Measurements from ENCODE around the gene ZC3H12D.
"Not testable (repeated sequence)": the region's sequence is repeated elsewhere in the genome, so short reads cannot be mapped to it uniquely, and the experiment has no call there.

ZC3H12D gene

DNA sequence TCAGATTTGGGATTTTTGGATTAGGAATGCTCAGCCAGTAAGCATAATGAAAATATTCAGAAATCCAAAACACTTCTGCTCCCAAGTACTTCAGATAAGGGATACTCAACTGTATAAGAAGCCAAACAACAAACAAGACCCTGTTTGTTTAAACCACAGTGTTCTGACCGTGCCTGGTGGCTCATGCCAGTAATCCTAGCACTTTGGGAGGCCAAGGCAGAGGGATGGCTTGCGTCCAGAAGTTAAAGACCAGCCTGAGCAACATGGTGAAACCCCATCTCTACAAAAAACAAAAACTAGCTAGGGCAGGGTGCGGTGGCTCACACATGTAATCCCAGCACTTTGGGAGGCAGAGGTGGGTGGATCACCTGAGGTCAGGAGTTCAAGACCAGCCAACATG lies 24.6 kb downstream of the ZC3H12D start:
- H3K9me3 Mint-ChIP-seq: not testable (repeated sequence)

DNA sequence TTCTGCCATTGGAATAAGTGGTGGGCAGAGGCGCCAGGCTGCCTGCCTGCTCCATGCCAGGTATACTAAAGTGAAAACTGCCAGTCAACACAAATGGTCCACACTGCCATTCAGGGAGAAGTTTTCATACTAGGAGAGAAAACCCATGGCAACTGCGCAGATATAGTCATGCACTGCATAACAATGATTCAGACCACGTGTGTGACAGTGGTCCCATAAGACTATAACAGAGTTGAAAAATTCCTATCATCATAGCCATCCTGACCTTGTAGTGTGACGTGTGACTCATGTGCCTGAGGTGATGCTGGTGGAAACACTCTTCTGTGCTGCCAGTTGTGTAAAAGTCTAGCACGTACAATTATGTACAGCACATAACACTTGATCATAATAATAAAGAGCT lies 25.1 kb downstream of the ZC3H12D start:
- Mint-ChIP-seq H3K27me3 (no peaks in the 10 kb centered on the region), H3K9me3 (no peaks in the 10 kb centered on the region), H3K4me3 (no peak overlapping the region), H3K36me3 (peaks cover 46 to 64% of the 10 kb centered on the region in 2 donors), H3K4me1 (peaks cover 31 to 51% of the 10 kb centered on the region in 2 donors), H3K27ac (no peak overlapping the region)
- DNase-seq: no peak
- peak in 1 of 2 donors; percentile 26 for ATAC-seq (replicated peaks)

More for the DNA sequence above, 24.6 kb downstream of the ZC3H12D start:
- H3K36me3 Mint-ChIP-seq: peaks cover 44 to 63% of the 10 kb centered on the region in 2 donors
- ATAC-seq (replicated peaks); H3K4me3 Mint-ChIP-seq; H3K27me3 Mint-ChIP-seq; DNase-seq: not testable (repeated sequence)
- peaks cover 33 to 56% of the 10 kb centered on the region in 2 donors for H3K4me1 Mint-ChIP-seq
- peak overlapping the region; percentile 83 for H3K27ac Mint-ChIP-seq

DNA sequence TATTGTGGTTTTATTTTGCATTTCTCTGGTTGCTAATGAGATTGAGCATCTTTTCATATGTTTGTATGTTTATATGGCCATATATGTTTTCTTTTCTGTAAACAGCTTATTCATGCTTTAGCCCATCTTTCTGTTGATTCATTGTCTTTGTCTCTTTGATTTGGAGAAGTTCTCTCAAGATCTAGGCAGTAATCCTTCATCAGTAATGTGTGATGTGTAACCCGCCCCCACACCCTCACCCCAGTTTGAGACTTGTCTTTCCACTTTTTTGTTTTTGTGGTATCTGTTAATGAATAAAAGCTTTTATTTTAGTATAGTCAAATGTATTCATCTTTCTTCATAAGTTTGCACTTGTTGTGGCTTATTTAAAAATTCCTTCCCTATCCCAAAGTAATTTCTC lies 26.0 kb downstream of the ZC3H12D start:
- Mint-ChIP-seq H3K4me1 (peaks cover 21 to 41% of the 10 kb centered on the region in 2 donors), H3K36me3 (peaks cover 40 to 54% of the 10 kb centered on the region in 2 donors), H3K27me3 (no peaks in the 10 kb centered on the region), H3K27ac (no peak overlapping the region), H3K4me3 (no peak overlapping the region), H3K9me3 (no peaks in the 10 kb centered on the region)
- ATAC-seq (replicated peaks) (no peak), DNase-seq (no peak)

DNA sequence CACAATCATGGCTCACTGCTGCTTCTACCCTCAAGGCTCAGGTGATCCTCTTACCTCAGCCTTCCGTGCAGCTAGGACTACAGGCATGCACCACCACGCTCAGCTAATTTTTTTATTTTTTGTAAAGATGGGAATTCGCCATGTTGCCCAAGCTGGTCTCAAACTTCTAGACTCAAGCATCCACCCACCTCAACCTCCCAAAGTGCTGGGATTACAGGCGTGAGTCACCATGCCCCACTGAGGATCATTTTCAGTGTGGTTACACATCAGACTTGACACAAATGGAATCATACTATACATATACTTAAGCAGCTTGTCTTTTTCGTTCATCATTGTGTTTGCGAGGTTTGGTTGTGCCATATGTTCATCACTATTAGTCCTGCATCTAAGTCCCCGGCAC lies 26.6 kb downstream of the ZC3H12D start:
- Mint-ChIP-seq H3K36me3 (peaks cover 35 to 50% of the 10 kb centered on the region in 2 donors), H3K9me3 (no peaks in the 10 kb centered on the region), H3K4me3 (no peak overlapping the region), H3K27ac (no peak overlapping the region), H3K27me3 (no peaks in the 10 kb centered on the region), H3K4me1 (peaks cover 17 to 35% of the 10 kb centered on the region in 2 donors)
- ATAC-seq (replicated peaks): no peak
- DNase-seq: no peak

DNA sequence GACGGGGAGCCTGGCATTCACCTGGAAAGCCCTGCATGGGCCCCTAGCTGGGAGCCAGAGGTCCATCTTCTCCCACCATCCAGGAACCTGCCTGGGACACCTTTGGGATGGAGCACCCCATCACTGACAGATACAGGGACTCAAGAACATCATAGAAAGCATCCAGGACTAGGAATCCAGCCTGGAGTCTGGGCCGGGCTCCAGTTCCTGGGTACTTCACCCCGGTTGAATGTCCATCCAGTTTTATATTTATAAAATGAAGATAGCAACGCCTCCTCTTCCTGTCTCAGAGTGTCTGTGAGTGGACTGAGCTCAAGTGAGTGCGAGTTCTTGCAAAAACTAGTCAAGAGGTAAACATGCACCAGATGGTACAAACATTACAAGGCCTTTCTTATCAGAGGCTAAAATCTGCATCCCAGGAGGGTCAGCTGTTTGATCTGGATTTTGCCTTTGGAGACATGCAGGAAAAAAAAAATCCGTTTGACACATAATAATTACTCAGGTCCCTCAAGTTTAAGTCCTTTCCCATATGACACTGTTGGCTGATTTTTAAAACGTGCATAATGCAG lies 27.4 kb downstream of the ZC3H12D start:
- peaks cover 28 to 44% of the 10 kb centered on the region in 2 donors for H3K36me3 Mint-ChIP-seq

DNA sequence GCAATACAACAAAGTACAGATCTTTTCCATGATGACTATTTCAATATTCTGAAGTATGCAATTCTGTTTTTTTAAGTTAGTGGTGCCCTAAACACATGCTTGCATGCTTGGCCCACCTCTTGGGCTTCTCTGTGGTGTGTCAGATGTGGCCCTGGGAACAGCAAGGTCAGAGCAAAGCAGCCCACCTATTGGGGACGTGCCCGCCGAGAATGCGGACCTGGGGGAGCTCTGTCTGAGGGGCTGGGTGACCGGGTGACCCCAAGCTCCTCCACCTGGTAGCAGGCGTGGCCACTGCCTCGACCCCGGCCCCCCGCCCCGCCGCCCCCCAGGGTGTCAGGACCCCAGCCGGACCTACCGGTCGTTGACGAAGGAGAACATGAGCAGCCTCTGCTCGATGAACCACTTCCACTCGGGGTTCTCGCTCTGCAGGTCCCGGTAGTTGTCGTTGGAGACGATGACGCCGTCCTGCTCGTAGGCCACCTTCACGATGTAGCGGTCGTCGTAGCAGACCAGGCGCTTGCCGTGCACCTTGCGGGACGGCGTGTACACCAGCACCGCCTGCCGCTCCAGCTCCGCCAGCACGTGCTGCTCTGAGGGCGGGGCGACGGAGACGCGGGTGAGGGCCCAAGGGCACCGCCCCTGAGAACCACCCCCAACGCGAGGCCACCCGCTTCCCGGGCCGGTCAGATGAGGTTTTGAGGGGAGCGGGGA lies 28.3 kb downstream of the ZC3H12D start:
- peaks cover 7 to 23% of the 10 kb centered on the region in 2 donors for H3K4me1 Mint-ChIP-seq
- H3K27ac Mint-ChIP-seq: no peak overlapping the region
- ATAC-seq (replicated peaks) (no peak), DNase-seq (no peak)
- H3K27me3 Mint-ChIP-seq: no peaks in the 10 kb centered on the region
- H3K4me3 Mint-ChIP-seq: no peak overlapping the region
- peaks cover 24 to 40% of the 10 kb centered on the region in 2 donors for H3K36me3 Mint-ChIP-seq
- H3K9me3 Mint-ChIP-seq: no peaks in the 10 kb centered on the region

More for the DNA sequence above, 27.4 kb downstream of the ZC3H12D start:
- H3K9me3 Mint-ChIP-seq: no peaks in the 10 kb centered on the region
- no peak overlapping the region for H3K27ac Mint-ChIP-seq
- ATAC-seq (replicated peaks) (no peak), DNase-seq (no peak)
- H3K4me1 Mint-ChIP-seq: peaks cover 9 to 27% of the 10 kb centered on the region in 2 donors
- H3K27me3 Mint-ChIP-seq: no peaks in the 10 kb centered on the region
- H3K4me3 Mint-ChIP-seq: no peak overlapping the region

DNA sequence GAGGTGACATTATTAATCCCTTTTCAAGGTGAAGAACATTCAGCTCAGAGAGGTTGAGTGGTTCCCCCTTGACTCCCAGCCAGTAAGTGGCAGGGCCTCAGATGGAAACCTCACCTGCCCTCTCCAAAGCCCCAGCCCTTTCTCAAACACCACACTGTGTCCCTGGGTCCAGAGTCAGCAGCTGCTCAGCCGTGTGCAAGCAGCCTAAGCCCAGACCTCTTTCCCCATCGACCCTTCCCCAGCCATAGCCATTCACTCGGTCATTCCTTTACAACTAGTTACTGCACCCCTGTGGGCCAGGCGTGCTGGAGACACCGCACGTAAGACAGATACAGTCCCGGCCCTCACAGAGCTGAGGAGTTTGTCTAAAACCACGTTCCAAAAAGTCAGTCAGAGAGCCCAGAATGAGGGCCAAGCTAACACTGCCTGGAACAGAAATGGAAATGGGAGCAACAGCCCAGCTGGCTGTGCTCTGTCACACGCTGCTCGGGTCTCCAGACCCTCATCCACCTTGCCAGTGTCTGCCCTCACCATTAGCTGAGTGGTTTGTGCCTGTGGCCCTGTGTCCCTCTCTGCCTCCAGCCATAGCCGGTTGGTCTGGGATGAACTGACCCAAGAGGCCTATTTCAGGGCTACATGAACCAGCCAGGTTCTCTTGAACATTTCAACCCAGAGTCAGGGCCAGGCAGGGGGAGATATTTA lies 29.6 kb downstream of the ZC3H12D start:
- peaks cover 27 to 36% of the 10 kb centered on the region in 2 donors for H3K36me3 Mint-ChIP-seq
- no peak overlapping the region for H3K4me3 Mint-ChIP-seq
- no peaks in the 10 kb centered on the region for H3K9me3 Mint-ChIP-seq
- H3K27ac Mint-ChIP-seq: no peak overlapping the region
- ATAC-seq (replicated peaks) (no peak), DNase-seq (no peak)
- H3K4me1 Mint-ChIP-seq: peaks cover 7 to 21% of the 10 kb centered on the region in 2 donors
- H3K27me3 Mint-ChIP-seq: no peaks in the 10 kb centered on the region

DNA sequence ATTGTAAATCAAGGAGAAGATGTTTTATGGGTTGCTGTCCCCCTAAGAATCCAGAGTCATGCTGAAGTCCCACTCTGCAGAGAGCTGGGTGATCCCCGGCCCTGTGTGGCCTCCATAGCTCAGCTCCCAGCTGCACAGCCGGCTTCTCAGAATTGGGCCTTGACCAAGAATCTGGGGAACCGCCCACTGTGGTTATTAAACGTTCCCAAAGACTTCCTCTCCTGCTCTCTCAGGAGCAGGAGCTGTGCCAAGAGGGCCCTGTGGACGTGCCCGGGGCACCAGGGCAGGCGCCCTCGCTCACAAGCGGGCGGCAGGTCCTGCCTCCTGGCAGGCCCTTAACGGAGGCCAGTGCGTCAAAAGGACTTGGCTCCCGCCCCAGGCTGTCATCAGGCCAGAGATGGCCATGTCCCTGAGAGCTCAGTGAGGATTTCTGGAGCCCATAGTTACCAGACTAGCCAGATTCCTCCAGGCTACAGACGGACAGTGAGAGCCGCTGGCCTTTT lies 30.4 kb downstream of the ZC3H12D start:
- DNase-seq: no peak
- Mint-ChIP-seq H3K27ac (no peak overlapping the region), H3K36me3 (peaks cover 27 to 32% of the 10 kb centered on the region in 2 donors)

DNA sequence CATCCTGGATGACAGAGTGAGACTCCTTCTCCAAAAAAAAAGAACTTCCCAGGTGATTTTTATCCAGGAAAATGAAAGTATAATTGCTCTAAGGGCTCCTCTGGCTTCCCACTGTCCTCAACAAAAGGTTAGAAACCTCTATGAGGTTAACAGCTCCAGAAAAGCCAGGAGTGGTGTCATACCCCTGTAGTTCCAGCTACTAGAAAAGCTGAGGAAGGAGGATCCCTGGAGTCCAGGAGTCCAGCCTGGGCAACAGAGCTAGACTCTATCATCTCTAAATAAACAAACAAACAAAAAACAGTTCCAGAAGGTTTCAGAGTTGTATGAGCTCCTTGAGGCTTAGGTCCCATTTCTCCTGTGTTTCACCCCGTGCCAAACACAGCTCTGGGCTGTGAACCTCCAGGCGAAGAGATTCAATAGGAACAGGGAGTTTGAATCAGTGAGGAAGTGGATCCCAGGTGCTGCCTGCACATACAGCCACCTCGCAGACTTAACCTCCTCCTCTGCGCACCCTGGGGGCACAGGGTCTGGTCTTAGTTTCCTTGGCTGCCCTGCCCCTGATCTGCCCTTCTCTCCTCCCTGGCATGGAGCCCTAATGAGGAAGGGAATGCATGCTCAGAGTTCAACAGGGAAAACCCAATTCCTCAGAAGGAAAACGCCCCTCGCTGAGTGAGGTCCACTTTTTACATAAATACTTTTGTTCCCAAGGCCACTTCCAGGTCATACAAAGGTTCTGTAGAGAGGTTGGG lies 31.0 kb downstream of the ZC3H12D start:
- H3K4me1 Mint-ChIP-seq: peaks cover 1 to 22% of the 10 kb centered on the region in 2 donors
- H3K27ac Mint-ChIP-seq: no peak overlapping the region
- DNase-seq: no peak
- ATAC-seq (replicated peaks): no peak
- no peaks in the 10 kb centered on the region for H3K9me3 Mint-ChIP-seq
- H3K4me3 Mint-ChIP-seq: no peak overlapping the region
- H3K36me3 Mint-ChIP-seq: peaks cover 23 to 26% of the 10 kb centered on the region in 2 donors
- H3K27me3 Mint-ChIP-seq: no peaks in the 10 kb centered on the region

More for the DNA sequence above, 30.4 kb downstream of the ZC3H12D start:
- no peaks in the 10 kb centered on the region for H3K27me3 Mint-ChIP-seq
- H3K4me1 Mint-ChIP-seq: peaks cover 6 to 23% of the 10 kb centered on the region in 2 donors
- no peak overlapping the region for H3K4me3 Mint-ChIP-seq
- H3K9me3 Mint-ChIP-seq: no peaks in the 10 kb centered on the region
- no peak for ATAC-seq (replicated peaks)

DNA sequence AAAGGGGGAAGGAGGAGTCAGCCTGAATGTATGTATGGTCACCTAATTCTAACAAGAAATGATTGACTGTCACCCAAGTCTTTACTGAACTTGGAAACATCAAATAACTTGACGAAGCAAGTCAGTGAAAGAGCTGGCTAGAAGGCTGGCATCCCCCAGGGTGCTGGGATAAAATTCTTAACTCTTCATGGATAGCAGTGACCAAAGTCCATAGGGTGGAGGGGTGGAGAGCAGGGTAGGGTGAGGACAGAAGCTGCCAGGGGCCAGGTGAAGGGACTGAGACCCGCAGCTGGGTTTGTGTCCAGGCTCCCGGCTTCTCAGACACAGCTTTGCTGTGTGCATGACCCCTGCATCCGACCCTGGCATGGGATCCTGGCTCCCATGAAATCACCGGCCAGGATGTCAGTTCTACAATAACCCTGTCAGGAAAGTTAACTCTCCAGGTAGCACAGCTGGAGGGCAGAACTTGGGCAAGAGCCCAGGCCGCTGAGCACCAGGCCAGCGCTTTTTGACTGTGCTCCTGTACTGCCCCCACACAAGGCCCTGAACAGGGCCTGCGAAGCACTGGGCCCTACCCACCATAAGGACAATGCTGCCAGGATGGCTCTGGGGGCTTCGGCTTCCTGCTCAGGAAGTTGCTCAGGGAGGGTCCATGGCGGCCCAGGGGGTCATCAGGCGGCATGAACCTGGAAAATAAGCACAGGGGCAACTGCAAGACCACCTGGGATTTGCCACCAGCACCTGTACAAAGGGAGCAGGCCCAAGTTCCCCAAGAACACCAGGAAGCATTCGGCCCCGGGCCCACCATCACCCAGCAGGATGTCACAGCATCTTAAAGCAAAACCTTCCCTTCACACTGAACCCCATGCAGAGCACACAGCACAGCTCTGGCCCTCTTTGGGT lies 32.5 kb downstream of the ZC3H12D start:
- ATAC-seq (replicated peaks) (no peak), DNase-seq (no peak)
- Mint-ChIP-seq H3K36me3 (peaks cover 21 to 27% of the 10 kb centered on the region in 2 donors), H3K4me3 (no peak overlapping the region), H3K27me3 (no peaks in the 10 kb centered on the region), H3K27ac (no peak overlapping the region), H3K4me1 (peaks cover 0 to 27% of the 10 kb centered on the region in 2 donors), H3K9me3 (no peaks in the 10 kb centered on the region)

DNA sequence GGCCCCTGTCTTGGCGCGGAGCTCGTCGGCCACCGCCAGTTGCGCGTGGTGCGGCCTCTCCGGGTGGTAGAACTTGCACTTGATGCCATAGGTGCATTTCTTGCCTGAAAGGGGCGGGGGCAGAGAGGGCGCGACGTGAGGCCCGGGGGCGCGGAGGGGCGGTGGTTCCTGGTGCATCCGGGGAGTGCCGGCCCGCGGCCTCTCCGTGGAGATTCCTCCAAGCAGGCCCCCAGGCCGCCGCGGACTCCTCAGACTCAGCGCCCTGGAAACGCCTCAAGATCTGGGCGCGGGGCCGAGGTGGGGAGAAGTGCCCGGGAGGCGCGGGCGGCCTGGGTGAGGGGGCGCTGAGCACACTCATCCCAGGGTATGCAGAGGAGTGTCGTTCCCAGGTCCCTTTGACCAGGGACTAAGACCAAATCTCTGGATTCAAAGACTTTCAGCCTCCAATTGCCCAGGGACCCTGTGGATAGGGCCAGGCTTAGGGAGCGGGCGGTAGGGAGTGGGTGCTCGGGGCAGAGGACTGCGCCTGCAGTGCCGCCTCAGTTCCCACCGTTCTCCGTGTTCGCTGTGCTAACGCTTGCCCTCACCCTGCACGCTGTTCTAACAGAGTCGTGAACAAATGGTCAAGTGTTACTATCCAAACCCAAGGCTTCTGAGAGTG lies 33.3 kb downstream of the ZC3H12D start:
- DNase-seq (no peak), ATAC-seq (replicated peaks) (peak in 1 of 2 donors; percentile 48)
- Mint-ChIP-seq H3K4me3 (no peak overlapping the region), H3K4me1 (peaks cover 0 to 34% of the 10 kb centered on the region in 2 donors), H3K27ac (no peak overlapping the region), H3K9me3 (no peaks in the 10 kb centered on the region), H3K36me3 (peaks cover 20 to 23% of the 10 kb centered on the region in 2 donors), H3K27me3 (no peaks in the 10 kb centered on the region)

DNA sequence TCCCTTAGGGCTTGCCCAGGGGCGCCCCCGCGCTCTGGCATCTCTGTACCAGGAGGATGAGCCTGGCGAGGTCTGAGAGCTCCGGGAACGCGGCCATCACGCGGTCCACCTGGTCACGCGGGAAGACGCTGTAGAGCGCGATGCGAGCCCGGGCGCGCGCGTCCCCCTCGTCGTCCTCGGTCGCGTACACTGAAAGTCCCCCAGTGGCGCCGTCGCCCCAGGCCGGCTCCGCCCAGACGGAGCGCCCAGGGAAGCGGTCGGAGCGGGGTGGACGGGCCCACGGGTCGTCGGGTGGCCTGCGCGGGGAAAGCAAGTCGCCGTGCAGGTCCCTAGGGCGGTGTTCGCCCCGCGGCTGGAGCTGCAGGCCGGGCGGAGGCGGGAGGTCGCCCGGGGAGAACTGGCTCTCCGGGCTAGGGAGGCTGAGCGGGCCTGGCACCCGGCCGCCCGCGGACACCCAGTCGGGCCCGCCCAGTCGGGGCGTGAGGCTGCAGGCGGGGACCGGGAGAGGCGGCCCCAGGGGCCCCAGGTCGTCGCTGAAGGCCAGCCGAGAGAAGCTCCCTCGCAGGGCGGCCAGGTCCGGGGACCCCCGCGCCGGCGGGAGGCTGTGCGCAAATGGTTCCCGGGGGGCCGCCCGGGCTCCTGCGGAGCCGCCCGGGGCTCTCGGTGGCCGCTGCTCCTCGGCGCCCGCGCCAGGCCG lies 34.0 kb downstream of the ZC3H12D start:
- Mint-ChIP-seq H3K4me1 (peaks cover 0 to 37% of the 10 kb centered on the region in 2 donors), H3K4me3 (peak overlapping the region; percentile 36 to 68), H3K27me3 (no peaks in the 10 kb centered on the region), H3K36me3 (peaks cover 23% of the 10 kb centered on the region in 2 donors), H3K27ac (peak overlapping the region; percentile 9), H3K9me3 (no peaks in the 10 kb centered on the region)
- DNase-seq (no peak), ATAC-seq (replicated peaks) (peak in 1 of 2 donors; percentile 33)

Data from stimulated activated naive B cell treated with anti-CD40 and anti-IgM and Interleukin-4, amounts not matched to agents 10 μg/mL and 1 μg/mL and 100 μg/mL, for 72 hours (primary cell).